BJ (cell line): Measurements from ENCODE around the gene CDH7. TPM values are rescaled to one million over a fixed set of nuclear protein-coding genes. Genes with fewer than 3 reads are reported as not detected.

Source experiments
- CTCF ChIA-PET: fragments of 350-600 bp; formaldehyde crosslinking; extraction: SDS; loops from one replicate; lab custom pipeline; 2021; ENCODE audit warnings: antibody characterized with exemption, inconsistent platforms; lab: Yijun Ruan, JAX
- POLR2A ChIA-PET: fragments of 300-600 bp; sonication (Branson Sonifier 250); formaldehyde crosslinking; extraction: SDS; loops from one replicate; lab custom pipeline; 2021; ENCODE audit warnings: antibody characterized with exemption; lab: Charles Lee
- DNase-seq: peaks from one replicate; pipeline ENCODE4 v3.0.0-alpha.2; 2011; ENCODE audit warnings: low read depth
- H3K27me3 ChIP-seq: 2 replicates; pipeline ENCODE4 v1.6.0; 2011; ENCODE audit warnings: low read length; ENCODE audit not compliant: control insufficient read depth, insufficient read depth
- H3K36me3 ChIP-seq: 2 replicates; pipeline ENCODE4 v1.5.1; 2011; ENCODE audit warnings: low read length; ENCODE audit not compliant: control insufficient read depth, insufficient read depth
- H3K4me3 ChIP-seq: 2 replicates; pipeline ENCODE4 v1.5.1; 2011; ENCODE audit warnings: low read depth, mild to moderate bottlenecking, control low read depth, low read length
- polyA minus RNA-seq: library from RNA; depleted of rRNA, polyadenylated mRNA; stranded (reverse); fragments of >200 nt; gene quantifications from 2 replicates; pipeline ENCODE4 v1.2.3, GENCODE V29; 2011; rRNA and poly(A)+ RNA removed
- polyA plus RNA-seq: library from polyadenylated mRNA; depleted of rRNA; stranded (reverse); fragments of >200 nt; gene quantifications from 2 replicates; pipeline ENCODE4 v1.2.3, GENCODE V29; 2011; rRNA removed
- TF ChIP-seq, protein P1 (sequence below): IDR thresholded peaks from 2 replicates; pipeline ENCODE4 v1.5.1; 2011; ENCODE audit warnings: low read depth, mild to moderate bottlenecking, control low read depth, inconsistent platforms, low read length, moderate library complexity; ENCODE audit not compliant: insufficient read depth

Gene CDH7, protein sequence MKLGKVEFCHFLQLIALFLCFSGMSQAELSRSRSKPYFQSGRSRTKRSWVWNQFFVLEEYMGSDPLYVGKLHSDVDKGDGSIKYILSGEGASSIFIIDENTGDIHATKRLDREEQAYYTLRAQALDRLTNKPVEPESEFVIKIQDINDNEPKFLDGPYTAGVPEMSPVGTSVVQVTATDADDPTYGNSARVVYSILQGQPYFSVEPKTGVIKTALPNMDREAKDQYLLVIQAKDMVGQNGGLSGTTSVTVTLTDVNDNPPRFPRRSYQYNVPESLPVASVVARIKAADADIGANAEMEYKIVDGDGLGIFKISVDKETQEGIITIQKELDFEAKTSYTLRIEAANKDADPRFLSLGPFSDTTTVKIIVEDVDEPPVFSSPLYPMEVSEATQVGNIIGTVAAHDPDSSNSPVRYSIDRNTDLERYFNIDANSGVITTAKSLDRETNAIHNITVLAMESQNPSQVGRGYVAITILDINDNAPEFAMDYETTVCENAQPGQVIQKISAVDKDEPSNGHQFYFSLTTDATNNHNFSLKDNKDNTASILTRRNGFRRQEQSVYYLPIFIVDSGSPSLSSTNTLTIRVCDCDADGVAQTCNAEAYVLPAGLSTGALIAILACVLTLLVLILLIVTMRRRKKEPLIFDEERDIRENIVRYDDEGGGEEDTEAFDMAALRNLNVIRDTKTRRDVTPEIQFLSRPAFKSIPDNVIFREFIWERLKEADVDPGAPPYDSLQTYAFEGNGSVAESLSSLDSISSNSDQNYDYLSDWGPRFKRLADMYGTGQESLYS
- polyA plus RNA-seq = not detected in 2 replicates
- not detected in 2 replicates for polyA minus RNA-seq

DNA sequence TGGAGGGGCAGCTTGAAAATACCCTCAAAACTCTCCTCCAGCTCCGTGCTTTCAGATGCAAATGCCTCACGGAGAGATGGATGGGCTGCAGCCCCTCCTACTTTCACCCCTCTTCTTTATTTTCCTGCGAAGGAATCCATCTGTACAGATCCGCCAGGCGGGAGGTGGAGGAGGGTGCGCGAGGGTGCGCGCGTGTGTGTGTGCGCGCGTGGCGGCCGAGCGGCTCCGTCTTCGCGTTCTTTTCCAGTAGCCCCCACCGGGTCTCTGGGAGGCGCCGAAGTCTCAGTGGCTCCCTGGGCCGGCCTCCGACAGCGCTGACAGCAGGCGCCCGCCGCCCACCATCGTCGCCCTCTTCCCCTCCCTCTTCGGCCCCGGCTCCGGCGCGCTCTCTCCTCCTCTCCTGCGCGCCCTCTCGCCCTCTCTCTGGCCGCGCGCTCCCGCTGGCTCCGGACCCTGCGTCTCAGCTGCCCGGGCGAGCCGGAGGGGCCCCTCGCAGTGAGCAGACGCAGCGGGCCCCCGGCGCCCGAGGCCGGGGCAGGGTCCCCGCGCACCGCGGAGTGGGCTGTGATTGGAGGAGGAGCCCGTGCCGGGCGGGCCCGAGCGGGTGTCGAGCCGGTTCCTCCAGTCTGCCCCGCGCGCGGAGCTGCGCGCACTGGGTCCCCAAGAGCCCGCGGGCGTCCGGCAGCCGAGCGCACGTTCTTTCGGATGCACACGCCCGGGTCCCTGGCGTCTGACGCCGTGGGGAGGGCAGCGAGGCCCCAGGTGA is at the start of gene CDH7:
TSS of gene CDH7 (plus strand) at position 624 of the 766 bp plus-strand sequence. CDS start 11,831 bp downstream, outside the sequence.
- DNase-seq = no peak
- no peaks in the 10 kb centered on the region for H3K36me3 ChIP-seq
- POLR2A ChIA-PET = no interaction called here
- no peaks in the 10 kb centered on the region for H3K27me3 ChIP-seq
- no peak within 1 kb of the TSS for H3K4me3 ChIP-seq
- TF ChIP-seq, protein P1, sequence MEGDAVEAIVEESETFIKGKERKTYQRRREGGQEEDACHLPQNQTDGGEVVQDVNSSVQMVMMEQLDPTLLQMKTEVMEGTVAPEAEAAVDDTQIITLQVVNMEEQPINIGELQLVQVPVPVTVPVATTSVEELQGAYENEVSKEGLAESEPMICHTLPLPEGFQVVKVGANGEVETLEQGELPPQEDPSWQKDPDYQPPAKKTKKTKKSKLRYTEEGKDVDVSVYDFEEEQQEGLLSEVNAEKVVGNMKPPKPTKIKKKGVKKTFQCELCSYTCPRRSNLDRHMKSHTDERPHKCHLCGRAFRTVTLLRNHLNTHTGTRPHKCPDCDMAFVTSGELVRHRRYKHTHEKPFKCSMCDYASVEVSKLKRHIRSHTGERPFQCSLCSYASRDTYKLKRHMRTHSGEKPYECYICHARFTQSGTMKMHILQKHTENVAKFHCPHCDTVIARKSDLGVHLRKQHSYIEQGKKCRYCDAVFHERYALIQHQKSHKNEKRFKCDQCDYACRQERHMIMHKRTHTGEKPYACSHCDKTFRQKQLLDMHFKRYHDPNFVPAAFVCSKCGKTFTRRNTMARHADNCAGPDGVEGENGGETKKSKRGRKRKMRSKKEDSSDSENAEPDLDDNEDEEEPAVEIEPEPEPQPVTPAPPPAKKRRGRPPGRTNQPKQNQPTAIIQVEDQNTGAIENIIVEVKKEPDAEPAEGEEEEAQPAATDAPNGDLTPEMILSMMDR = no peak
- CTCF ChIA-PET = no interaction called here

DNA sequence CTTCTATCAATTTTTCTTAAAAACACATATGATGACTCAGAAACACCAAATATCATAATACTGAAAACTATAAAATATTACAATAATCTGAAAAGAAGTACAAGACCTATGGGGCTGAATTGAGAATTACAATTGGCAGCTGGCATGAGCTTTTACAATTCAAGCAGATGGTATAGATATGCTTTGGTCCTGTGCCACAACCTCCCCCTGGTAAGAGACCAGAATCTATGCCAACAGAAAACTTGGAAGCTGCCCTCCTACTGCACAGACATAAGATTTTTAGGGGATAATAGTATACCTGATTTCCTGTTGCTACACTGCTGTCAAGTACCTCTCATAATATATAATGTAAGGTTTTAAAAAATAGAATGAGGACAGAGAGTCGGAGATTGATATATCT is 46.8 kb upstream of the CDH7 start:
- Histone ChIP-seq H3K36me3 (no peaks in the 10 kb centered on the region), H3K4me3 (no peak overlapping the region), H3K27me3 (no peaks in the 10 kb centered on the region)
- POLR2A ChIA-PET = no interaction called here
- CTCF ChIA-PET = no interaction called here
- TF ChIP-seq, protein P1 = no peak
- no peak for DNase-seq

DNA sequence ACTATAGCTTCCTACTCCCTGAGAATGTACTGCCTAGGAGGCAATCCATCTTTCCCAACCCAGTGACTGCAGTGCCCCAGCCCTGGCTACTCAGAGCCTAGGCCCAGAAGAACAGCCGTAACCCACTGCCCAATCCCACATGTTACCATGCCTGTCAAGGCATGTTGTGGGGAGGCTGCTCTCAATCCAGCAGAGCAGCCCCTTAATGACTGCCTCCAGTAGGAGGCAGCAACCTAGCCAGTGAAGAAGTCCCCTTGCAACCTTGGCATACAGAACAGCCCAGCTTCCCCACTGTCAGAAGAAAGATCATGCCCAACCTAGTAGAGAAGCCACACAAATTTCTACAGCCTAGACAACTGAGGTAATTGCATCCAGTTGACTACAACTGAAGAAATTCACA is 44.2 kb upstream of the CDH7 start:
- no peak for DNase-seq
- POLR2A ChIA-PET = no interaction called here
- TF ChIP-seq, protein P1 = no peak

DNA sequence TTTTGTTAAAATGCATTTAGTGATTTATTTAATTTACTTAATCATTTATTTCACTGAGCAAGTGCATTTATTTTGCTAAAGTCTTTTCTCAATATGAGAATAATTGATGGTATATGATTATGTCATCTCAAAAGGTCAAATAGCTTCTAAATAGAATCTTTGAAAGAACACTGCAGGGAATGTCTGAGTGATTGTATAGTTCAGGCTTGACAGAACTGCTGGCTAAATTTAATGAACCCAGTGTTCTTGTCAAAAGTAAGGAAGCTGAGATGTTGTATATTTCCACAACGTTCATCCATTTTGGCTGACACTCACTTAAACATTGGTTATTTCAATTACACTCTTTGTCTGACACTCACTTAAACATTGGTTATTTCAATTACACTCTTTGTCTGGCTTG is 39.3 kb upstream of the CDH7 start:
- ChIA-PET CTCF (interaction anchor here (0.9 kb wide), 1 partner anchor 9 kb away, joined by 3 read pairs; no protein-coding TSS in a partner anchor), POLR2A (no interaction called here)
- Histone ChIP-seq H3K4me3 (no peak overlapping the region), H3K27me3 (no peaks in the 10 kb centered on the region), H3K36me3 (no peaks in the 10 kb centered on the region)
- TF ChIP-seq, protein P1 = no peak
- no peak for DNase-seq

More for the DNA sequence above, 44.2 kb upstream of the CDH7 start:
- Histone ChIP-seq H3K36me3 (no peaks in the 10 kb centered on the region), H3K27me3 (no peaks in the 10 kb centered on the region), H3K4me3 (no peak overlapping the region)
- CTCF ChIA-PET = no interaction called here

DNA sequence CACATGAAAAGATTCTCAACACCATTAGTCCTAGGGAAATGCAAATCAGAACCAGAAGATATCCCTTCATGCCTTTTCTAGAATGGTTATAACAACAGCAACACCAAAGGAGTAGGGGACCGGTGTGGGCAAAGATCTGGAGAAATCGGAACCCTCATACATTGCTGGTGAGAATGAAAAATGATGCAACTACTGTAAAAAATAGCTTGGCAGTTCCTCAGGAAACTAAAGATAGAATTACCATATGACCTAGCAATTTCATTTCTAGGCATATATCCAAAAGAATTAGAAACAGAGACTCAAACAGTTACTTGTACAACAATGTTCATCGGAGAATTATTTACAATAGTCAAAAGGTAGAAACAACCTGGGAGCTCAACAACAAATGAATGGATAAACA is 29.2 kb upstream of the CDH7 start:
- CTCF ChIA-PET = no interaction called here
- POLR2A ChIA-PET = no interaction called here
- no peak for DNase-seq
- no peaks in the 10 kb centered on the region for H3K27me3 ChIP-seq
- TF ChIP-seq, protein P1 = no peak
- H3K36me3 ChIP-seq = no peaks in the 10 kb centered on the region
- H3K4me3 ChIP-seq = no peak overlapping the region
